Measurements from ENCODE around the gene DOCK9.

DNA sequence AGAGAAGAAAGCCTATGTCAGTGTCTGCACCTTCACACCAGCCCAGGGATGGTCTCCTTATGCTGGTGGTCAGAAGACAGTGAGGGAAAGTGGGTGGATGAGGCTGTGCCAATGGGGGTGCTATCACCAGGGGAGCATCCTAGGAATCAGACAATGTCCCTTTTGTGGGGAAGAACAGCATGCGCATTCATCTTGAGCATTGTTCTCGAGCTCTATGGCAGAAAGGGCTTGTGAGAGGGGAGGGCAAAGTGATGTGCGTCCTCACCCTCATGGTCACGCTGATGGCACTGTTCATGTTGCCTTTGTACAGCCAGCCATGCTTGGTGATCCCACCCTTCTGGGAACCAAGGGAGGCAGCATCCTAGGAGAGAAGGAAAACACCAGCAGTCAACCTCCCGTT is 56.1 kb downstream of the DOCK9 start:
- TF ChIP-seq GABPA (IDR thresholded peaks at IDR 0.05; ENCODE audit: low read depth) (no peak), POLR2AphosphoS5 (IDR thresholded peaks at IDR 0.05; ENCODE audit: low read depth, low read length) (no peak), TCF12 (IDR thresholded peaks at IDR 0.05) (no peak), RAD21 (IDR thresholded peaks at IDR 0.05; ENCODE audit: low read length) (no peak), EP300 (IDR thresholded peaks at IDR 0.05; ENCODE audit: borderline replicate concordance in 1 of 2, low read depth in 1 of 2, low read length in 1 of 2) (no peak)
- TF ChIP-seq, protein P1, sequence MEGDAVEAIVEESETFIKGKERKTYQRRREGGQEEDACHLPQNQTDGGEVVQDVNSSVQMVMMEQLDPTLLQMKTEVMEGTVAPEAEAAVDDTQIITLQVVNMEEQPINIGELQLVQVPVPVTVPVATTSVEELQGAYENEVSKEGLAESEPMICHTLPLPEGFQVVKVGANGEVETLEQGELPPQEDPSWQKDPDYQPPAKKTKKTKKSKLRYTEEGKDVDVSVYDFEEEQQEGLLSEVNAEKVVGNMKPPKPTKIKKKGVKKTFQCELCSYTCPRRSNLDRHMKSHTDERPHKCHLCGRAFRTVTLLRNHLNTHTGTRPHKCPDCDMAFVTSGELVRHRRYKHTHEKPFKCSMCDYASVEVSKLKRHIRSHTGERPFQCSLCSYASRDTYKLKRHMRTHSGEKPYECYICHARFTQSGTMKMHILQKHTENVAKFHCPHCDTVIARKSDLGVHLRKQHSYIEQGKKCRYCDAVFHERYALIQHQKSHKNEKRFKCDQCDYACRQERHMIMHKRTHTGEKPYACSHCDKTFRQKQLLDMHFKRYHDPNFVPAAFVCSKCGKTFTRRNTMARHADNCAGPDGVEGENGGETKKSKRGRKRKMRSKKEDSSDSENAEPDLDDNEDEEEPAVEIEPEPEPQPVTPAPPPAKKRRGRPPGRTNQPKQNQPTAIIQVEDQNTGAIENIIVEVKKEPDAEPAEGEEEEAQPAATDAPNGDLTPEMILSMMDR (IDR thresholded peaks at IDR 0.05), result no peak

Measured in SK-N-SH (cell line).